ENCODE data around the gene ZEB1.

DNA sequence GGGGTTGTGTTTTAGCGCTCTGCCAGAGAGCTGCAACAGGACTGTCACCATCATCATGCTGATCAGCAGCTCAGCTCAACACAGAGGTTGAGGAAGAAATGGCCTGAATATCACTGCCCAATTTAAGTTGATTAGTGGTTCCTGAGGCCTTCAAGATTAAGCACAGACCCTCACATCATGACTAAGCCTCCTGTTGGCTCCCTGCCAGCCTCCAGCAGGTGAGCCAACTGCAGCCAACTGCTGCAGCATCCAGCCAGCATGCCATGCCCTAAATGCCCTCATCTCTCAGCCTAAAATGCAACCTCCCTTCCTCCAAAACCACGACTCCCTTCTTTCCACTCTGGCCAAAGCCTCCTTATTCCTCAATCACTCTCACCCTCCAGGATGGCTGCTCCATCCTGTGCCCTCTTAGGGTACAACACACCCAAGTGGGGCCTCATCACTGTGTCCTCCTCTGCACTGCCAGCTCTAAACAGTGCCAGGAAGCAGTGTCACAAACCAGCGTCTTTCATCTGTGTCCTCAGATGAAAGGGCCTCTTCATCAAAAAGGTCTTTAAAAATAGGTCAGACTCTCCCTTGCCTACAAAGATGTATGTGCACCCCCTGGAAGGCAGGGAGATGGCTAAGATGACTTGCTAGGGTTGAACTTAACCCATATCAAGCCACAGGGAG is 259.3 kb downstream of the ZEB1 start:
- TF ChIP-seq EZH2 (IDR thresholded peaks at IDR 0.05) (no peak), POLR2AphosphoS5 (IDR thresholded peaks at IDR 0.05; ENCODE audit: borderline replicate concordance, low read depth, low read length) (no peak)
